GM19023 (cell line): Measurements from ENCODE around the gene ZBTB42.

Source experiments
- ATAC-seq: cut with Tn5 transposase; IDR thresholded peaks from one replicate; pipeline ENCODE4 v1.9.1; 2021; ENCODE audit warnings: mild to moderate bottlenecking, moderate library complexity; ENCODE audit not compliant: unreplicated experiment

The ZBTB42 gene

GRCh38 chr14:104769324-104770071 lies 31.4 kb upstream of the ZBTB42 start:
- no peak for ATAC-seq

GRCh38 chr14:104770072-104770579 lies 30.8 kb upstream of the ZBTB42 start:
- no peak for ATAC-seq

- ATAC-seq, result no peak
Measured at GRCh38 chr14:104770851-104771272, 30.0 kb upstream of the ZBTB42 start.

GRCh38 chr14:104771374-104771773 lies 29.5 kb upstream of the ZBTB42 start:
- no peak for ATAC-seq

- no peak for ATAC-seq
Measured at GRCh38 chr14:104771918-104772706, 28.8 kb upstream of the ZBTB42 start.

GRCh38 chr14:104772707-104773504 lies 28.0 kb upstream of the ZBTB42 start:
- no peak for ATAC-seq

- ATAC-seq, result no peak
Measured at GRCh38 chr14:104773505-104774452, 27.1 kb upstream of the ZBTB42 start.

GRCh38 chr14:104774453-104775072 lies 26.3 kb upstream of the ZBTB42 start:
- no peak for ATAC-seq

GRCh38 chr14:104775073-104775489 lies 25.8 kb upstream of the ZBTB42 start:
- ATAC-seq, result no peak

GRCh38 chr14:104776481-104776880 lies 24.4 kb upstream of the ZBTB42 start:
- no peak for ATAC-seq

GRCh38 chr14:104776961-104777807 lies 23.7 kb upstream of the ZBTB42 start:
- ATAC-seq, result no peak

GRCh38 chr14:104777808-104778249 lies 23.1 kb upstream of the ZBTB42 start:
- ATAC-seq, result no peak

GRCh38 chr14:104778694-104779331 lies 22.1 kb upstream of the ZBTB42 start:
- no peak for ATAC-seq

- ATAC-seq, result no peak
Measured at GRCh38 chr14:104779776-104780512, 21.0 kb upstream of the ZBTB42 start.

- ATAC-seq, result no peak
Measured at GRCh38 chr14:104780513-104781030, 20.3 kb upstream of the ZBTB42 start.

GRCh38 chr14:104781271-104782077 lies 19.4 kb upstream of the ZBTB42 start:
- no peak for ATAC-seq
